GM04503 (cell line): ENCODE data around the gene CASP12.

Experiments used
- DNase-seq: peaks from one replicate; pipeline ENCODE4 v3.0.0-alpha.2; 2012; ENCODE audit warnings: low read depth

The CASP12 gene

GRCh38 chr11:104891135-104891534 lies 7.1 kb downstream of the CASP12 start:
- DNase-seq = no peak

- no peak for DNase-seq
Measured at GRCh38 chr11:104883342-104883741, 14.9 kb downstream of the CASP12 start.

DNA sequence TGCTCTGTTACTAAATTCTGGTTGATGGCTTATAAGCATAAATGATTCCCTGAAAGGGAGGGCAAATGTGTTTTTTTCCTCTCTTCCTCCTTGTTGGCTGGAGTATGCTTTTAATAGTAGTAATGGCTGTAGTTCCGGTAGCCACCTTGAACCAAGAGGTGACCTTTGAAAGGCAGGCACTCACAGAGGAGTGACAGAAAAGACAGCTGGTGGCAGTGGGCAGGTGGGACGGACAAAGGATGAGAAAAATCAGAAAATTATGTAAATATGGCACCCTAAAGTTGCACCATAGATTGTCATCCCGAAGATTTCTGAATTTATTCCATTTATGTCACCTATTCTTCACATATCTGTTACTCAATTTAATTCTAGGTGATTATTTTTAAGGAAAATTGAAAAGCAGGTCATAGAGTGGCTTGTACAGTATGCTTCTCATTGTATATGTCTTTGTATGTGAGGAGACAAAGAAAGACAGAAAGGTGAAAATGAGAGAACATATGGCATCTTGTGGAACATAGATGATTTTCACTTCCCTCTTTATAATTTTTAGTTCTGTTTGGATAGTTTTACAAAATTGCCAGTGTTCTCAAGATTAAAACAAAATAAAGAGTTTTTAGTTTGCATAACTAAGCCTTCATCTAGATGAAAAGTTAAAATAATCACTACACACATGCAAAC lies 17.0 kb downstream of the CASP12 start:
- no peak for DNase-seq

GRCh38 chr11:104879514-104880190 lies 18.6 kb downstream of the CASP12 start:
- no peak for DNase-seq

DNA sequence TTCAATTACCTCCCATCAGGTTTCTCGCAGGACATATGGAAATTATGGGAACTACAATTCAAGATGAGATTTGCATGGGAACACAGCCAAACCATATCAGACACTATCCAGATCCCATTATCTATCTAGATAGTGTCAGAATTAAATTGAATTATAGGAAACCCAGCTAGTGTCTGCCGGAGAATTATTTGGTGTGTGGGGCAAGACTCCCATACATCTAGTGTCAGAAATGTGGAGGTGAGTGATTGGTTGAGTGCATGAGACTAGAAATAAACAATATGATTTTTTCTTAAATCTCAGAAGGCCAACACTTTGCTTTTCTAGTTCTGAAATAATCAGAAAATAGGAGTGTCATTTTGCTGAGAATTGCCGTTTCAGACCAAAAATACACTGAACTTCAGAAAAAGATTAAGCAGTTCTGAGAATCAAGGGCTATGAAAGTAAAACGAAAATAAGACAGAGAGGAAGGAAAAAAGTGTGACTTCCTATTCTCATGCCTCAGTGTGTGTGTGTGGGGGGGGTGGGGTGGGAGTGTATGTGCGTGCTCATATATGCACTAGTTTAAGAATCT lies 21.3 kb downstream of the CASP12 start:
- DNase-seq = no peak

DNA sequence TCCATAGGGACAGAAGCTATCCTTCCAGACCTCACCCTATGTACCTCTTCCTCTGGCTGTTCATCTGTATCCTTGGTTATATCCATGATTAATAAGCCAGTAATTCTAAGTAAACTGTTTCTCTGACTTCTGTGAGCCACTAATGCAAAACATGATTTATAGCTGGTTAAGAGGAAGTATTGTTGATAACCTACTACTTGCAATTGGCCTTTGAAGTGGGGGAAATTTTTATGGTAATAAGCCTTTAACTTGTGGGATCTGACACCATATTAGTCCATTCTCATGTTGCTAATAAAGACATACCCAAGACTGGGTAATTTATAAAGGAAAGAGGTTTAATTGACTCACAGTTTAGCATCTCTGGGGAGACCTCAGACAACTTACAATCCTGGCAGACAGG lies 21.9 kb downstream of the CASP12 start:
- DNase-seq = no peak

DNA sequence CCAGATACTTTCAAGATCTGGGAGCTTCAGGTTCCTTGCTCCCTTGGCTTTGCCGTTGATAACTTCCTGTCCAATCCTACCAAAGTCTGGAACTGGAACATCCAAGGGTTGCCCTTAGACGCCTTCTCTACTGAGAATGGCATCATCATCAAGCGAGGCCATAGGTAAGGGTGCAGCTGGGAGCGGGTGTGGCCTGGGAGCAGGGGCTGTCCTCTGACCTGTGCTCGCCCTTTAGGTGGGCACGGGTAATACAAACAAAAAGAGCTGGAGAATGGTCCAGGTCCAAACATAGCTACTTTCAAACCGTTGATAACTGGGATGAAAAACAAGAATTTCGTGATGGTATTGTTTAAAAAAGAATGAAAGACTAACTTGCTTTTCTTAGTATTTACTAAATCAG lies 25.0 kb downstream of the CASP12 start:
- no peak for DNase-seq

GRCh38 chr11:104872393-104872792 lies 25.9 kb downstream of the CASP12 start:
- no peak for DNase-seq

DNA sequence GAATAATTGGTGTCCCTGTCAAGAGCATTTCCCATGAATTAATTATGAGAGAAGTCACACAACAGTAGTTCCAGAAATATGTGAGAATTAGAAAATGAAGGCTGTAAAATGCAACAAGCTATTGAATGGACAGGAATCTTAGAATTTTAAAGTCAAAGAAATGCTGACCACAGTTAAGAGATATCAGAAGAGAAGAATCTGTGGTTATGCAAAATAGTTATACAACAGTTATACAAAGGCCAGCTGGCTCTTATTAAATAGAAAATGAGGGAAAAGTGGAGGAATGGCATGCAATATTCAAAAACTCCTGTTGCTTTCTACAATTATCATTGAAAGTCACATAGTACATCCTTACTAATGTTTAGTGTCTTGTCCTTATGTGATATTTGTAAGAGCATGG lies 27.4 kb downstream of the CASP12 start:
- DNase-seq = no peak

- DNase-seq = no peak
Measured at GRCh38 chr11:104866815-104867214, 31.4 kb downstream of the CASP12 start.

DNA sequence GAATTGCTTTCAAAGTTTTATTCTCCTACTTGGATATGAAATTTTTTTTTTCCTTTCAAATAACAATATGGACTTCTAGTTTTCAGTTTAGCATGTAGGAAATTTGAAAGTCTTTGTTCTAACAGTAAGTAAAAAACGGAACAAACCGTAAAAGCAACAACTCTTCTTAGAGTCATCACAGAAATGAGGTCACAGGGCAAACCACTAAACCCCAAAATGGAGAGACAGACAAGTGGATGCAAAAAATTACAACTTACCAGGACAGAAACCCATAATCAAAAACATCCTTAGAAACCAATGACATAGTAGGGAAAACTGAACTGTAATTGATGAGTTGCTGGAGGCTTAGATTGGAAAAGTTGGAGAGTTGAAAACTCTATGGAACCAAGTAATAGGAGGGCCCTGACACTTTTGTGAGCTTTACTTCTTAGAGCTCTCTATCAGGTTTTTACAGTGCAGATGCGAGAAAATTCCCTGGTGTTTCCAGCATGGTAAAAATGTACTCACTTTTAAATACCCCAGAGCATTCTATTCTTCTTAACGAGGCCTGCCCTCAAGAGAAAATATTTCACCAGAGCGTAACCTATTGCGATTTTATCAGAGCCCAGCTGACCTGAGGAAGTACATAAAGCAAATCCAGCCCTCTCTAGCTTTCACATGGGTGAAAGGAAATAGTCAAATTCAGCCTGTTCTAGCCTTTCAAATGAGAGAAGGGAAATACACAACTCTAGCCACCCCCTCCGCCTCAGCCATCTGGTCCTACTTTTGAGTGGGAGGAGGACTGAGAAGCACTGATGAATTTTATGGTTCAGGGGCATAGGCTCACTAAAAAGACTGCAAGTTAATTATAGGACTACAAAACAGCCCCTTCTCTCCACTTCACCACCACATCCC lies 39.1 kb downstream of the CASP12 start:
- DNase-seq = no peak

- no peak for DNase-seq
Measured at GRCh38 chr11:104856607-104857006, 41.7 kb downstream of the CASP12 start.

DNA sequence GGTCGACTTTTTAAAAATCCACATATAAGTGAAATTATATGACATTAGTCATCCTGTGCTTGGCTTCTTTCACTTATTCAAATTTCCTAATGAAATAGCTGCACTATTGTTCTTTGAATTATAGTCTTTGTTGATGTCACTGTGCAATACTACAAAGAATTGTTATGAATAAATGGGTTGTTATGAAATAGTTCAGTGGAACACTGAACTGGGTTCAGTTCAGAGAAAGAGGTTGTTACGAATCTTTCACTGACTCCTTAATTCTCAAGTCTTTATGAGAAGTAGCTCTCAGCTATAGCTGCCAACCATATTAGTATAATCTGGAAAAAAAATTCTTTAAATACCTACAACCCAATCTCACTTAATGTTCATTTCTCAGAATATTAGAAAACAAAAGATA lies 42.3 kb downstream of the CASP12 start:
- DNase-seq = no peak

DNA sequence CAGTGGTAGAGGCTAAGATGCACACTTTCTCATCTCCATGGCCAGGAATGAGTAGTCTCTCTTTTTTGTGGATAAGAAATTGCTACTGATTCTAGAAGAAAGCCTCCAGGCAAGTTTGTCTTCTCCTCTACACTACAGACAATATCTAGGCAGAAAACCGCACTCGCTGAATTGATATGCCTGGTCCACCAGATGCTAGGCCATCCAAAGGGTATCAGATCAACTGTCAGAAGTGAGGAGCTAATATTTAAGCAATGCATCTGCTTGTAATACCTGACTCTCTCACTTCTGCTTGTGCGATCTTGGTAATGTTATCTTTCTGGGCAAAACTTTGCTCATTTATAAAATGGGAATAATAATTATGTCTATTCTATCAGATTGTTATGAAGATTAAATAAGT lies 45.0 kb downstream of the CASP12 start:
- no peak for DNase-seq

- no peak for DNase-seq
Measured at GRCh38 chr11:104852811-104853210, 45.4 kb downstream of the CASP12 start.

- DNase-seq = no peak
Measured at GRCh38 chr11:104846216-104846615, 52.0 kb downstream of the CASP12 start.

- no peak for DNase-seq
Measured at GRCh38 chr11:104844451-104844850, 53.8 kb downstream of the CASP12 start.

DNA sequence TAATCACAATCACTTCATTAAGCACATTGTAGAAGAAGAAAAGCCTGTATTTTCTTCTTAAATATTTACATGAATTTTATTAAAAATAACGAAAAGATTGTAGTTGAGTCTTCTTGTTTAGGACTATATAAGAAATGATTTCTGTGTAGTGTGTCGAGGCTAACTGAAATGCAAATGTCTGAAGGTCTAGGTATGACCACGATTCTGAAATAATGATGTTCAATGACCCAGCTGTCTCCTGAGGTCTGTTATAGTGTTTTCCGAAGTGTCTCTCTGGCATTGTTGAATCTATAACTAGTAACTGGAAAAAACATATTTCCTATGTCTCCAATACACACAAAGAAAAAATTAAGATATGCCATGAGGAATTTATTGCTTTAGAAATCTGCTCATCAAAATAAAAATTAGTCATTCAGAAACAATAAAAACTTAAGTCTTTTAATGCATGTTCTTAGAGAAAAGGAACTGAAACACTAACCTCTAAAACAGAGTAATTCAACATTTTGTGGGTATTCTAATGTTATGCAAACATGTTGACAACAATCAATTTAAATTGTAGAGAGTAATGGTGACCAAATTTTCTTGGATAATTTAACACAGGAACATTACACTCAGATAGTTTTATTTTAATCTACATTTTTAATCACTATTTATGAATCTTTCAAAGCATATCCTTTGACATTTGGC lies 55.0 kb downstream of the CASP12 start:
- DNase-seq = no peak

GRCh38 chr11:104841973-104842525 lies 56.2 kb downstream of the CASP12 start:
- DNase-seq = no peak

DNA sequence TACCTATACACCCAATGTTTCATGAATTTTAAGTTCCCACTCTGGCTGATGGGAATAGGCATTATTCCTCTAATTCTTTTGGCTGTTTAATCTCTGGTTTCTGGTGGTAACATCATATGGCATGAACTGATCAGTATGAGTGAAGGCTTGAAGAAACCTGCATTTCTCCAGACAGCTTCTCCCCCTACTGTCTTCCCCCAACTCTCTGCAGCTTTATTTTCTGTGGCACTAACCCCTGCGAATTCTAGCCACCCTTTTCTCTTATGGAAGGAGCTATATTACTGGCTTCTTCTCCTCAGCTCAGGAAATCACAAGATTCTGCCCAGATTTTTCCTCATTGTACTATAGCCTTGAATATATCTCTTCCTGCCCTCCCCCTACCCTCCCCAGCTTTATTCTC lies 57.1 kb downstream of the CASP12 start:
- DNase-seq = no peak

DNA sequence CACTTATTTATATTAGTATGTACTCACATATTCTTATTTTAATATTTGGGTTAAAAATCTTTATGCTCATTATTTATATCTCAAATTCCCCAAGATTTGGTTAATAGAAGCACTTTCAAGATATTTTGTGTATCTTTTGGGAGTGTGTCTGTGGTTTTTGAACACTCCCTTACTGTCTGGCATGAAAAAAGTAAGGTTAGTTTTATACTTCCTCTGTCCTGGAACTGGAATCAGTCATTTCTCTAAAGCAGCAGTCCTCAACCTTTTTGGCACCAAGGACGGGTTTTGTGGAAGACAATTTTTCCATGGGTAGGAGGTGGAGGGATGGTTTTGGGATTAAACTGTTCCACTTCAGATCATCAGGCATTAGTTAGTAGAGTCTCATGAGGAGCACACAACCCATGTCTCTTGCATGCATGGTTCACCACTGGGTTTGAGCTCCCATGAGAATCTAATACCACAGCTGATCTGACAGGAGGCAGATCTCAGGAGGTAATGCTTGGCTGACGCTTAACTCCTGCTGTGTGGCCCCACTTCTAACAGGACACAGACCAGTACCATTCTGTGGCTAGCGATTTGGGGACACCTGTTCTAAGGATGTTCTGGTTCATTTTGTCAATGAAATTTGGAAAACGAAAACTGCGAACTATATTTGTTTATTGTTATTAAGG lies 60.2 kb downstream of the CASP12 start:
- DNase-seq = no peak
